GM12891 (cell line): ENCODE results near the gene POLA1.

Experiments
- DNase-seq: peaks from one replicate; pipeline ENCODE4 v3.0.0; 2011; ENCODE audit warnings: low spot score; ENCODE audit not compliant: insufficient read length
- FAIRE-seq: peaks from 2 replicates; lab custom pipeline; 2011; peaks lifted over from hg19 to GRCh38; lab: Jason Lieb, UNC
- PAX5 ChIP-seq: IDR thresholded peaks from 2 replicates; pipeline ENCODE4 v1.6.1; 2011; ENCODE audit warnings: low read length, moderate library complexity, mild to moderate bottlenecking; ENCODE audit not compliant: insufficient read depth, severe bottlenecking
- POLR2A ChIP-seq: IDR thresholded peaks from 2 replicates; pipeline ENCODE4 v1.6.1; 2011; ENCODE audit warnings: low read depth, low read length, control low read depth
- POLR2AphosphoS5 ChIP-seq: IDR thresholded peaks from 2 replicates; pipeline ENCODE4 v1.6.1; 2011; ENCODE audit warnings: low read depth, low read length, control low read depth
- POU2F2 ChIP-seq: IDR thresholded peaks from 2 replicates; pipeline ENCODE4 v1.6.1; 2011; ENCODE audit warnings: low read depth, mild to moderate bottlenecking, control low read depth, low read length, moderate library complexity
- SPI1 ChIP-seq: IDR thresholded peaks from 2 replicates; pipeline ENCODE4 v1.6.1; 2011; ENCODE audit warnings: low read depth, low read length, control low read depth
- TAF1 ChIP-seq: IDR thresholded peaks from 2 replicates; pipeline ENCODE4 v1.6.1; 2011; ENCODE audit warnings: low read depth, low read length, control low read depth

Gene POLA1

DNA sequence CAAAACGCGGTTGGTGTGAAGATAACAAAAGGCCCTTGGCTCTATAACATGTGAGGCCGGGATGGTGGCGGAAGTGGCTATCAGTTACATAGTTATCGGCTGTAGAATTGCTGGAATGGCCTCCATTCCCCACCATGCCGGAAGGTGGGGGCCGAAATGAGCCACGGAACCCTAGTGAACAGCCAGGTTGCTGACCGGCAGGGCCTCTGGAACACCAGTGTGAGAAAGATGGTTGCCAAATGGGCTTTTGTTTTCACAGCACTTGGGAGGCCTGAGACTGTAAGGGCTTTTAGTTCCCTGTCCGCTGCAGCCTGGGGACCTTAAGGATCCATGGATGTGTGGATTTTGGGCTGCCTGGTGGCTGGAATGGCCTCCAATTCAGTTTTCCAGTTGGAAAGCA lies 345.3 kb downstream of the POLA1 start:
- DNase-seq, result no peak
- TF ChIP-seq POLR2AphosphoS5 (no peak), POU2F2 (no peak), SPI1 (no peak), TAF1 (no peak), PAX5 (no peak), POLR2A (no peak)
- FAIRE-seq, result no peak

DNA sequence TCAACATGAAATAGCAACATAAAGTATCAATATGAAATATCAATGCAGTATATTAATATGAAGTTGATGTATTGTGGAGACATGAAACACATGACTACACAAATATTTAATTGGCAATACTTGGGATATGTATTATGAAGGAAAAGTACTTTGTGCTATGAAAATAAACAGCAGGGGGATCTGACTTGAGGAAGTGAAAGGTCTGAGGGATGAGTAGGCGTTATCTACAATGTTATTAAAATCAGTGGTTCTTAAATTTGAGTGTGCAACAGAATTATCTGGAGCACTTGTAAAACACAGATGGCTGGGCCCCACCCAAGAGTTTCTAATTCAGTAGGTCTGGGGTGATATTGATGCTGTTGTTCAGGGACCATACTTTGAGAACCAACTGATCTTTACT lies 349.5 kb downstream of the POLA1 start:
- no peak for DNase-seq
- FAIRE-seq, result no peak
- TF ChIP-seq SPI1 (peak; percentile 73), POLR2A (no peak)
